ENCODE data around the gene GPR132.

GPR132 gene

GRCh38 chr14:105049753-105050550 is 15.3 kb downstream of the GPR132 start:
- TF ChIP-seq CTCF (conservative IDR thresholded peaks at IDR 0.05; ENCODE audit: control insufficient read depth, insufficient read depth, low read depth, low read length): no peak
- no peak for DNase-seq (ENCODE audit: low read depth)
- no peak overlapping the region for H3K4me3 ChIP-seq (ENCODE audit: control insufficient read depth, low read depth, low read length)

GRCh38 chr14:105047283-105048016 is 17.8 kb downstream of the GPR132 start:
- DNase-seq (ENCODE audit: low read depth): no peak
- TF ChIP-seq CTCF (conservative IDR thresholded peaks at IDR 0.05; ENCODE audit: control insufficient read depth, insufficient read depth, low read depth, low read length): no peak

GRCh38 chr14:105046891-105047282 is 18.3 kb downstream of the GPR132 start:
- H3K4me3 ChIP-seq (ENCODE audit: control insufficient read depth, low read depth, low read length): no peak overlapping the region
- no peak for TF ChIP-seq CTCF (conservative IDR thresholded peaks at IDR 0.05; ENCODE audit: control insufficient read depth, insufficient read depth, low read depth, low read length)
- no peak for DNase-seq (ENCODE audit: low read depth)

More at GRCh38 chr14:105047283-105048016, 17.8 kb downstream of the GPR132 start:
- H3K4me3 ChIP-seq (ENCODE audit: control insufficient read depth, low read depth, low read length): no peak overlapping the region

GRCh38 chr14:105045710-105046326 is 19.4 kb downstream of the GPR132 start:
- peak; percentile 91 for TF ChIP-seq CTCF (conservative IDR thresholded peaks at IDR 0.05; ENCODE audit: control insufficient read depth, insufficient read depth, low read depth, low read length)
- peak; percentile 74 for DNase-seq (ENCODE audit: low read depth)
- no peak overlapping the region for H3K4me3 ChIP-seq (ENCODE audit: control insufficient read depth, low read depth, low read length)

- no peak for TF ChIP-seq CTCF (conservative IDR thresholded peaks at IDR 0.05; ENCODE audit: control insufficient read depth, insufficient read depth, low read depth, low read length)
- no peak for DNase-seq (ENCODE audit: low read depth)
Observed at GRCh38 chr14:105043641-105044040, 21.6 kb downstream of the GPR132 start.

GRCh38 chr14:105042813-105043212 is 22.4 kb downstream of the GPR132 start:
- H3K4me3 ChIP-seq (ENCODE audit: control insufficient read depth, low read depth, low read length): no peak overlapping the region
- no peak for DNase-seq (ENCODE audit: low read depth)
- TF ChIP-seq CTCF (conservative IDR thresholded peaks at IDR 0.05; ENCODE audit: control insufficient read depth, insufficient read depth, low read depth, low read length): no peak

More at GRCh38 chr14:105043641-105044040, 21.6 kb downstream of the GPR132 start:
- no peak overlapping the region for H3K4me3 ChIP-seq (ENCODE audit: control insufficient read depth, low read depth, low read length)

Data from fibroblast of mammary gland (primary cell).